Stimulated activated naive CD8-positive, alpha-beta T cell treated with anti-CD3 and anti-CD28 coated beads, Interleukin-15, Interleukin-2, amounts not matched to agents 100 ng/mL and 50 ng/mL, for 24 hours (primary cell): ENCODE measurements around the gene GARIN3.
"Not testable (repeated sequence)": the region's sequence is repeated elsewhere in the genome, so short reads cannot be mapped to it uniquely, and the experiment has no call there.

ENCODE experiments used
- H3K27ac Mint-ChIP-seq: one replicate; pipeline ENCODE4 v1.8.0; 2021; ENCODE audit warnings: mild to moderate bottlenecking, mixed read lengths
- H3K27me3 Mint-ChIP-seq: one replicate; pipeline ENCODE4 v1.8.0; 2021; ENCODE audit warnings: mixed read lengths
- H3K36me3 Mint-ChIP-seq: one replicate; pipeline ENCODE4 v1.8.0; 2021; ENCODE audit warnings: low read depth, mixed read lengths
- H3K4me1 Mint-ChIP-seq: one replicate; pipeline ENCODE4 v1.8.0; 2021; ENCODE audit warnings: low read depth, mixed read lengths
- H3K4me3 Mint-ChIP-seq: one replicate; pipeline ENCODE4 v1.8.0; 2021; ENCODE audit warnings: mild to moderate bottlenecking, mixed read lengths
- H3K9me3 Mint-ChIP-seq: one replicate; pipeline ENCODE4 v1.8.0; 2021; ENCODE audit warnings: mixed read lengths

Gene GARIN3

DNA sequence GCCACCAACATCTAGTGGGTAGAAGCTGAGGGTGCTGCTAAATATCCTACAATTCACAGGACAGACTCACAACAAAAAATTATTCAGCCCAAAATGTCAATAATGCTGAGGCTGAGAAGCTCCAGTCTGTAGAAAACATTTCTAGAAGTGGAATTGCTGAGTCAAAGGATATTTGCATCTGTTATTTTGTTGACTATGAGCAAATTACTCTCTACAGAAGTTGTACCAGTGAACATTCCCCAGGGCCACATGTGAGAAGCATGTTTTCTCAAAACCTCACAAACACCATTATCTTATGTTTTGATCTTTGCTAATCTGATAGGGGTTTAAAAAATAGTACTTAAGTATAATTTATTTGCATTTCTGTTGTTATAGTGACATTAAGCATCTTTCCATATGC, 30.0 kb upstream of the GARIN3 start:
- H3K27ac Mint-ChIP-seq = peak overlapping the region; percentile 78
- H3K9me3 Mint-ChIP-seq = no peaks in the 10 kb centered on the region
- peak overlapping the region; percentile 74 for H3K4me3 Mint-ChIP-seq
- peaks cover 97% of the 10 kb centered on the region for H3K4me1 Mint-ChIP-seq
- H3K27me3 Mint-ChIP-seq = no peaks in the 10 kb centered on the region
- H3K36me3 Mint-ChIP-seq = peaks cover 92% of the 10 kb centered on the region

DNA sequence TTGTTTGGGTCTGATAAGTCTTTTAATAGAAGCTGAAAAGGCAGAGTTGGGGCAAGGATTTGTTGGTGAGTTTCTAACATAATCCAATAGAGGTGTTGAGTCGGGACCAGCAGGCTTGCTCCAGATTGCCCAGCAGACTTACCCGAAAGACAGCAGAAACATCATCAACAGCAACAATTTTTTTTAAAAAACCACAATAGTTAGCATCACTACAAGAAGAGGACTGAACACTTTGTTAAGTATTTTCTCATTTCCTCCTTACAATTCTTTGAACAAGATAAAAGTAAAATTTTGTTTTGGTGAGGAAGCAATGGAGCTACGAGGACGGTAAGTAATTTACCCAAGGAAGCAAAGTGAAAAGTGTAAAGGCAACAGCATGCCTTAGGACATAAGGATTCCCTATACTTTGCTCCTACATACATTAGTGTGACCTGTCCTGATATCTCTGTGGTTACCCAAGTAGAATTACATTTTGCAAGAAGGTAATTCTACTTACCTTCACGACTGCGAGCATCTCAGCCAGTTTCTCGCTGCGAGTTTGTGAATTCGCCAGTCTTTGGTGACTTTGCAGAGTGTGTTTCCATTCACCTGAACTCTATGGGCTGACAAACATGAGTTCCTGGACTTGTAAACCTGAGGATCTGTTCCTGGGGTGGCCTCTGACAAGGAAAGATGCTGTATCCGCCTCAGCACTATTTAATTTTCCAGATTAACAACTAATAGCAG, 27.8 kb upstream of the GARIN3 start:
- Mint-ChIP-seq H3K27ac (peak overlapping the region; percentile 82), H3K4me3 (peak overlapping the region; percentile 99), H3K27me3 (no peaks in the 10 kb centered on the region), H3K9me3 (no peaks in the 10 kb centered on the region), H3K4me1 (peaks cover 93% of the 10 kb centered on the region), H3K36me3 (peaks cover 89% of the 10 kb centered on the region)

DNA sequence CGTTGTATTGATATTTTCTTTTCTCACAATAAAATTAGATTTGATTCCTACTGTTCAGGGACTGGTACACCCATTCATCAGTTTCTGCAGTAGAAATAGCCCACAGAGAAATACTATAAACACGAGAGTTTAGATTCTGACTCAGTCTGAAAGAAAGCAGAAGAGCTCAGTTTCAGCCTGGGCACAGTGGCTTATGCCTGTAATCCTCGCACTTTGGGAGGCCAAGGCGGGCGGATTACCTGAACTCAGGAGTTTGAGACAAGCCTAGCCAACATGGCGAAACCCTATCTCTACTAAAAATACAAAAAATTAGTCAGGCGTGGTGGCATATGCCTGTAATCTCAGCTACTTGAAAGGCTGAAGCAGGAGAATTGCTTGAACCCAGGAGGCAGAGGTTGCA, 23.2 kb upstream of the GARIN3 start:
- Mint-ChIP-seq H3K36me3 (peaks cover 93% of the 10 kb centered on the region), H3K4me3 (peak overlapping the region; percentile 99), H3K9me3 (no peaks in the 10 kb centered on the region), H3K27me3 (no peaks in the 10 kb centered on the region), H3K4me1 (peaks cover 88% of the 10 kb centered on the region), H3K27ac (peak overlapping the region; percentile 93)

DNA sequence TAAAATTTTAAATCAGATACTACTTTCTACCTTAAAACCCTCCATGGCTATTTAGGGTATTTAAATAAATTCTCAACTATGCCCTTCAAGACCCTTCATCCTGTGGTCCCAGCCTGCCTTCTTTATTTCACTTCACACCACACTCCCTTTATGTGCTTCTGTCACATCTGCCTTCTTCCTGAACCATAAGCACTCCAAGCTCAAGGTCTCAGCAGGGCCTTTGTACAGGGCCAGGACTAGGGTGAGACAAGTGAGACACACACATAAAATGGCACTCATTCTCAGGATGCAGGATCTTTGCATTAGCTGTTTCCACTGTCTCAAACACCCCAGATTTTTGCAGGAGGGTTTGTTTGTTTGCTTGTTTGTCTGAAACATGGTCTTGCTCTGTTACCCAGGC, 22.2 kb upstream of the GARIN3 start:
- Mint-ChIP-seq H3K4me3 (peak overlapping the region; percentile 99), H3K27ac (peak overlapping the region; percentile 93), H3K4me1 (peaks cover 85% of the 10 kb centered on the region), H3K9me3 (no peaks in the 10 kb centered on the region), H3K27me3 (no peaks in the 10 kb centered on the region), H3K36me3 (peaks cover 93% of the 10 kb centered on the region)

DNA sequence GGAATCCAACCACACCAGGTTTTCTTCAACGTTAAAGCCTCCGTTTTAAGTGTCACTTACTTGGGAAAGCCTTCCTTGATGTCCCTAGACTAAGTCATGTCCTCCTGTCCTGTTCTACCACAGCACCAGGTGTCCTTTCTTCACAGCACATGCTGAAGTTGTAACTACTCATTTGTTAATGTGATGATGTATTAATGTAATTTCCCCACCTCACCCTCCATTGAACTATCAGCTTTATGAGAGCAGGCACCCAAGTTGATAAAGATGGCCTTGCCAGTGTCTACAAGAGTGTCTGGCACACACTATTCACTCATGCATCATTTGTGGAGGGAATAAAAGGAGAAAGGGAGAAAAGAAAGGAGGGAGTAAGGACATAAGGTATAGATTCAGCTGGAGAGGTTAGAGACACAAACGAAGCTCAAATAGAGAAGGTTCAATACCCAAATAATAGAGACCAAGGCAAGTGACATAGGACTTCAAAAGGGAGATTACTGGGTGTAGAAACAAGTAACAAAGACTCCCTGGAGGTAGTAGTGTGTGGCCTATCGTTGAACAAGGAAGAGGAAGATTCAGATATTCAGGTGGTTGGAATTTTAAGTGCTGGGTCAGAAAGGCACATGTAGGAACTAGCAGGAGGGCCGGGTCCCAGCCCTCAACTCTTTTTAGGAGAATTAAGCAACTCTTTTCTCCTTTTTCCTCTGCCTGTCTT, 21.1 kb upstream of the GARIN3 start:
- peaks cover 75% of the 10 kb centered on the region for H3K4me1 Mint-ChIP-seq
- no peaks in the 10 kb centered on the region for H3K9me3 Mint-ChIP-seq
- peak overlapping the region; percentile 93 for H3K27ac Mint-ChIP-seq
- peak overlapping the region; percentile 99 for H3K4me3 Mint-ChIP-seq
- peaks cover 93% of the 10 kb centered on the region for H3K36me3 Mint-ChIP-seq
- H3K27me3 Mint-ChIP-seq = no peaks in the 10 kb centered on the region

DNA sequence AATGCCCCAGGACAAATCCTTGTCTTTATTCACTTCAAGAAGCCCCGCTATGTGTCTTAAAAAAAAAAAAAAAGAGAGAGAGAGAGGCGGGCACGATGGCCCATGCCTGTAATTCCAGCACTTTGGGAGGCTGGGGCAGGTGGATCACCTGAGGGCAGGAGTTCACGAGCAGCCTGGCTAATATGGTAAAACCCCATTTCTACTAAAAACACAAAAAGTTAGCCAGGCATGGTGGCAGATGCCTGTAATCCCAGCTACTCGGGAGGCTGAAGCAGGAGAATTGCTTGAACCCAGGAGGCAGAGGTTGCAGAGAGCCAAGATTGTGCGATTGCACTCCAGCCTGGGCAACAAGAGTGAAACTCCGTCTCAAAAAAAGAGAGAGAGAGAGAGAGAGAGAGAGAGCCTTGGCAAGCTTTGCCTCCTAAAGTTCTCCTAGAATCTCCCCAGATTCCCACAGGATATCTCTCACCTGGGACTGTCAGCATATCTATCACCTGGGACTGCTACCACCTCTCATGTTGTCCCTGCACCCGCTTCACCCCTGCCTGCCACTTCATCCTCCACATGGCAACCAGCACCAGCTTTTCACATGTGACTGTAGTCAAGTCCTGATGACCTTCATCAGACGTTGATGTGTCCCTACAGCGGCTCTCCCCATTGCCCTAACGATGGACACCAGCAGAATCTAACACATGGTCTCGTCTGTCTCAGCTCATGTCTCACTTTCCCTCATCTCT, 20.4 kb upstream of the GARIN3 start:
- Mint-ChIP-seq H3K9me3 (no peaks in the 10 kb centered on the region), H3K27ac (peak overlapping the region; percentile 93), H3K4me3 (peak overlapping the region; percentile 99), H3K4me1 (peaks cover 68% of the 10 kb centered on the region), H3K36me3 (peaks cover 95% of the 10 kb centered on the region), H3K27me3 (no peaks in the 10 kb centered on the region)

DNA sequence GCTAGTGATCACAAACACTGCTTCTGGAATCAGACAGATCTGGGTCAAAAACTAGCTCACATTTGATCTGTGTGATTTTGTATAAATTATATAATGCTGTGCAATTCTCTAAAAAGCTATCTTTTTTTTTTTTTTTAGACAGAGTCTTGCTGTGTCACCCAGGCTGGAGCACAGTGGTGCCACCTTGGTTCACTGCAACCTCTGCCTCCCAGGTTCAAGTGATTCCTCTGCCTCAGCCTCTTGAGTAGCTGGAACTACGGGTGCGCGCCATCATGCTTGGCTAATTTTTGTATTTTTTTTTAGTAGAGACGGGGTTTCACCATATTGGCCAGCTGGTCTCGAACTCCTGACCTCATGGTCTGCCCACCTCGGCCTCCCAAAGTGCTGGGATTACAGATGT, 19.1 kb upstream of the GARIN3 start:
- Mint-ChIP-seq H3K4me3 (peak overlapping the region; percentile 99), H3K4me1 (peaks cover 61% of the 10 kb centered on the region), H3K27ac (peak overlapping the region; percentile 93), H3K36me3 (peaks cover 94% of the 10 kb centered on the region)
- not testable (repeated sequence) for H3K9me3 Mint-ChIP-seq, H3K27me3 Mint-ChIP-seq

DNA sequence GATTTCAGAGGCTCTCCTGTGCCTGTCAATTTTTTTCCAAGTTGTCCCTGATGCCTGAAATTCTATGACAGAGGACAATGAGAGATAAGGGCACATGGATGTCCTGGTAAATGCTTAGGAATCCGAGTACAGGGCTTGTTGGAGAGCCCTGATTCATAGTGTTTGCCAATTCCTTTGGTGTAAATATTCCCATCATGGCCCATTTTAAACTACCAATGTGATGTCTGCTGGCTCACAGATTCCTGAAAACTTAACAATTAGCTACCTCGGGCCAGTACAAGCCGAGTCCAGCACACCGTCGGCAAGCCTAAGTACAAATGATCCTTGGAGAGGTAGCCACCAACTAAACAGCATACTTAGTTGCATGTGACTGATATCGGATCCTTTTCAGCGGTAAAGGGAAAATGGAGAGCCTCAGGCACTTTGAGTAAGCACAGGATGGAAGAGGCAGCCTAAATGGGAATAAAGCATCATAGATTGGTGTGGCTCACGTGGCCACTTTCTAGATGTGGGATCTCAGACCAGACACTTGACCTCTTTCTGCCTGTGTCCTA, 18.1 kb upstream of the GARIN3 start:
- H3K4me1 Mint-ChIP-seq = peaks cover 62% of the 10 kb centered on the region
- H3K27ac Mint-ChIP-seq = peak overlapping the region; percentile 93
- peak overlapping the region; percentile 99 for H3K4me3 Mint-ChIP-seq
- H3K9me3 Mint-ChIP-seq = no peaks in the 10 kb centered on the region
- no peaks in the 10 kb centered on the region for H3K27me3 Mint-ChIP-seq
- H3K36me3 Mint-ChIP-seq = peaks cover 85% of the 10 kb centered on the region

DNA sequence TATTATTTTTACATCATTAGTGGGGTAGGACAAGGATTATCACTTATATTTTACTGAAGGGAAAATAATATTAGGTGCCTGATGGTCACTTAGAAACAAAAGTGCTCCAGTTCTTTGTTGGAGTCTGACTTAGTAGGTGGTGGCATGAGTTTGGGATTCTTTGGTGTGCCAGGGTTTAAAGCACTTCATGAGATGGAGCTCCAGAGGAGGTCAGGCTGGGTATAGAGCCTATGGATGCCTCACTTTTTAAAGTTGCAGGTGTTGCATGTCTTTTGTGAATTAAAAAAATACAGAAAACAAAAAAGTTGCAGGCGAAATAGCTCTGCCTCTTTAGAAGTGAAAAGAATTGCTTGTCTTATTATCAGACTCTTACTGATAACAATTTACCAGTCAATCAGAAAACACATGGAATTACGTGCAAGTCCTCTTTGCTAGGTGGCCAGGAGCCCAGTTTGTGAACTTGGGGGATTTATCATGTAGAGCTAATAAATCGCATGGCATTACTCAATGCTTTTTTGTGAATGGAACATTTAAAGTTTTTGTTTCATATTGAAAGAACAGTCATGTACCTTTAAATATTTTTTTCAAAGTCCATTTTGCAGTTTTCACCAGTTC, 16.2 kb upstream of the GARIN3 start:
- H3K4me1 Mint-ChIP-seq = peaks cover 62% of the 10 kb centered on the region
- H3K4me3 Mint-ChIP-seq = peak overlapping the region; percentile 99
- H3K27ac Mint-ChIP-seq = peak overlapping the region; percentile 99
- peaks cover 70% of the 10 kb centered on the region for H3K36me3 Mint-ChIP-seq
- no peaks in the 10 kb centered on the region for H3K27me3 Mint-ChIP-seq
- H3K9me3 Mint-ChIP-seq = peaks cover 4% of the 10 kb centered on the region

DNA sequence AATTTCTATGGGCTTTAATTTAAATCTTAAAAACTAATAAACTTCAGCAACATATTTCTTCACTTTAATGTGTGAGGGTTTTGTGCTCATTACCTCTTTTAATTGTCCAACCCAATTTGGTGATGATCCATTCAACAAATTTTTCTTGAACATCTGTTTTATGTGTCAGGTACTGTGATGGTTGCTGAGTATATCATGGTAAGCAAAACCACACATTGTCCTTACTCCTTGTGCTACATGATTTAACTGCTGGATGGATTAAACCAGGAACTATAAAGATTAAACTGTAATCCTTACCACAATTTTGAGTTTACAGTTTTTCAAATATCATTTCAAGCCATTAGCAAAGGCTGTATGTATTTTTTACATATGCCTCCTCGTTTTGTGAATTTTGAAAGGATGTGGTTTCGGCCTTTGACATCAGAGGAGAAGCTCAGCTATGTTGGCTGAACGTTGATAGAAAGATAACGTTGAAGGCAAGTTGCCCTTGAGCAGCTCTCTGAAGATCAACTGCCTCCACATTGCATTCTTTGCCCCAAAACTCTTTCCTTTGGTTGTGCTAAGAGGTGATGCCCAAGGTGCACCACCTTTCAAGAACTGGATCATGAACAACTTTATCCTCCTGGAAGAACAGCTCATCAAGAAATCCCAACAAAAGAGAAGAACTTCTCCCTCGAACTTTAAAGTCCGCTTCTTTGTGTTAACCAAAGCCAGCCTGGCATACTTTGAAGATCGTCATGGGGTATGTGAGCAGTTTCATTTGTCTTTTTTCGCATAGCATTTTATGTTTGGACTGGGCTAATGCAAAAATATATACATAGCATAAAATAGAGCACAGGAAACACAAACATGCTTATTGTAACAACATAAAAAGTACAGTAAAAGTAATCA, 14.6 kb upstream of the GARIN3 start, which contains the start of gene ITK:
Gene ITK, plus strand, starts transcription at position 467 of the 891 bp plus-strand sequence. Its CDS starts 138 bp downstream, at position 605.
- H3K4me1 Mint-ChIP-seq = peaks cover 61% of the 10 kb centered on the region
- no peaks in the 10 kb centered on the region for H3K27me3 Mint-ChIP-seq
- H3K27ac Mint-ChIP-seq = peak within 1 kb of the TSS; percentile 99

DNA sequence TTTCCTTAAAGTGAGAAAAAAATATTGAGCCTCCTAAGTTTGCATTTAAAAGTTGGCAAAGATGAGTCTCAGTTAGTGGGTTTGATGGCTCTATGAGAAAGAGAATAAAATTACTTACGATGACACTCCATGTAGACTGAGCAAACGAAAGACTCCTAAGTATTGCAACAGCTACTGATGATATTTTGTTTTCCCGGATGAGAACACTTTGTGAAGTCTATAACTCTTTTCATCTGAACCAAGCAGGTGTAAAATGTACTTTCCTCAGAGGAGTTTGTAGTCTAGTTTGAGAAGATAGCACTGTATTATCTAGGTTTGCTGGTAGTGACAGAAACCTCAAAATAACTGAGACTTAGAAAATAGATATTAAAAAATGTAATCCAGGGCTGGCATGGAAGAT, 12.9 kb upstream of the GARIN3 start:
- Mint-ChIP-seq H3K36me3 (peaks cover 37% of the 10 kb centered on the region), H3K9me3 (peaks cover 4% of the 10 kb centered on the region), H3K27me3 (no peaks in the 10 kb centered on the region), H3K4me3 (peak overlapping the region; percentile 99), H3K27ac (peak overlapping the region; percentile 99), H3K4me1 (peaks cover 70% of the 10 kb centered on the region)

More for the DNA sequence above, 14.6 kb upstream of the GARIN3 start, which contains the start of gene ITK:
- peak within 1 kb of the TSS; percentile 99 for H3K4me3 Mint-ChIP-seq
- H3K9me3 Mint-ChIP-seq = peaks cover 4% of the 10 kb centered on the region
- peaks cover 54% of the 10 kb centered on the region for H3K36me3 Mint-ChIP-seq

DNA sequence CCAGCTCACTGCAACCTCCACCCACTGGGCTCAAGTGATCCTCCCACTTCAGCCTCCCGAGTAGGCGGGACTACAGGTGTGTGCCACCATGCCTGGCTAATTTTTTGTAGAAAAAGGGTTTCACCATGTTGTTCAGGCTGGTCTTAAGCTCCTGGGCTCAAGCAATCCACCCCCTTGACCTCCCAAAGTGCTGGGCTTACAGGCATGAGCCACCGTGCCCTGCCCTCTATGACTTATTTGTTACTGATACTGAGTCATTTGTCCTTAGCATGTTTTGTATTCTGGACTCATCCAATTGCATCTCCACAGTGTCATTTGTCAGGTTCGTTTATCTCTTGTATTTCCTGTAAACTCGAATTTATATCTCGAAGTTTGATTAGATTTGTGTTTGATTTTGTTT, 11.9 kb upstream of the GARIN3 start:
- H3K4me1 Mint-ChIP-seq = peaks cover 73% of the 10 kb centered on the region
- H3K9me3 Mint-ChIP-seq = peaks cover 4% of the 10 kb centered on the region
- peak overlapping the region; percentile 99 for H3K27ac Mint-ChIP-seq
- H3K36me3 Mint-ChIP-seq = peaks cover 27% of the 10 kb centered on the region
- H3K27me3 Mint-ChIP-seq = no peaks in the 10 kb centered on the region
- peak overlapping the region; percentile 99 for H3K4me3 Mint-ChIP-seq

DNA sequence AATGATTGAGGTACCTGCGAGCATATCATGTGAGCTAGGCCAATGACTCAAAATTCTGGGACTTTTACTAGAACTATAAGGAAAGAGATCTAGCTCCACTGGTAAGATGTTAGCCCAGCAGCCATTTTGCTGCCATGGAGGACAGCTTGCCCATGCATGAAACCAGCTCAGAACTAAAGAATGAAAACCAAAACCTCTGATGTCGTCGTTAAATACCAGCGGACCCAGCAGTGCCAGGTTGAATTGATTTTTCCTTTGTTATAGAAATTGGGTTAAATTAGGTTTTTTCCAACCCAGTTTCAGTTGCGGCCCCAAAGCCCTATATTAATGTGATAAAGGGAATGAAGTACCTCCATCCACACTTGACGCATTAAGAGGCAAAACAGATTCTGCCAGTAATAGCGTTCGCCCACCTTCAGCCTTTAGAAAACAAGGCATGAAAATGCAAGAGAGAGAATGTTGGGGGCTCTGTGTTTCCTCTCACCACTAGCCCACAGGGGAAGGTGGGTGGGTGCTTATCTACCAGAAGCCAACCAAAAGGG, 9.1 kb upstream of the GARIN3 start:
- Mint-ChIP-seq H3K9me3 (peaks cover 11% of the 10 kb centered on the region), H3K36me3 (peaks cover 15% of the 10 kb centered on the region), H3K4me3 (peak overlapping the region; percentile 58), H3K4me1 (peaks cover 97% of the 10 kb centered on the region), H3K27ac (peak overlapping the region; percentile 99), H3K27me3 (no peaks in the 10 kb centered on the region)
